LNCAP (cell line): Measurements from ENCODE around the gene FAM168A.

Experiments
- CTCF ChIP-seq: fragments of 450-650 bp; IDR thresholded peaks from 2 replicates; pipeline ENCODE4 v1.5.1; 2017; ENCODE audit warnings: mild to moderate bottlenecking

The FAM168A gene

GRCh38 chr11:73365352-73366264 lies 232.3 kb downstream of the FAM168A start:
- no peak for TF ChIP-seq CTCF

GRCh38 chr11:73363147-73363546 lies 234.8 kb downstream of the FAM168A start:
- TF ChIP-seq CTCF: no peak

- no peak for TF ChIP-seq CTCF
Observed at GRCh38 chr11:73361953-73362776, 235.7 kb downstream of the FAM168A start.

- no peak; the same call in 1 of the 2 replicates for TF ChIP-seq CTCF
Observed at GRCh38 chr11:73360743-73361369, 237.1 kb downstream of the FAM168A start.

GRCh38 chr11:73359930-73360742 lies 237.8 kb downstream of the FAM168A start:
- peak; percentile 46 for TF ChIP-seq CTCF

- TF ChIP-seq CTCF: no peak
Observed at GRCh38 chr11:73359341-73359740, 238.6 kb downstream of the FAM168A start.

GRCh38 chr11:73358071-73358470 lies 239.8 kb downstream of the FAM168A start:
- no peak for TF ChIP-seq CTCF
